H1 (cell line): Measurements from ENCODE around the gene SEMA7A.

ENCODE experiments used
- EZH2 ChIP-seq: fragments of 200-600 bp; sonication (generic); IDR thresholded peaks from 2 replicates; pipeline ENCODE4 v1.7.1; 2012; ENCODE audit warnings: low read depth, mild to moderate bottlenecking, moderate library complexity, low read length, inconsistent platforms; ENCODE audit not compliant: severe bottlenecking
- MAFK ChIP-seq: IDR thresholded peaks from 2 replicates; pipeline ENCODE4 v1.6.1; 2012; ENCODE audit warnings: low read depth, mild to moderate bottlenecking, improper control_type of control experiment, low read length
- RAD21 ChIP-seq, 2 experiments: IDR thresholded peaks in 1 of 2; conservative IDR thresholded peaks in 1 of 2; 2 replicates each; pipeline ENCODE4 v1.6.1; 2011; ENCODE audit warnings: low read depth in 2 of 2, low read length in 2 of 2, improper control_type of control experiment in 1 of 2, inconsistent platforms in 1 of 2, mild to moderate bottlenecking in 1 of 2, moderate library complexity in 1 of 2
- TAF1 ChIP-seq: IDR thresholded peaks from 2 replicates; pipeline ENCODE4 v1.6.1; 2011; ENCODE audit warnings: mild to moderate bottlenecking, low read depth, low read length
- TCF12 ChIP-seq: IDR thresholded peaks from 2 replicates; pipeline ENCODE4 v1.6.1; 2011; ENCODE audit warnings: low read depth, mild to moderate bottlenecking, low read length
- TF ChIP-seq, protein P1 (sequence below), 3 experiments: IDR thresholded peaks; 1 replicate in 2 of 3; 2 replicates in 1 of 3; pipeline versions ENCODE4 v1.5.1 to v1.6.1; 2011; ENCODE audit warnings: low read length in 3 of 3, mild to moderate bottlenecking in 3 of 3, inconsistent platforms in 2 of 3, low read depth in 1 of 3, moderate library complexity in 1 of 3; ENCODE audit not compliant: insufficient read depth in 1 of 3; ENCODE audit errors: control extremely low read depth in 1 of 3
- TF ChIP-seq, protein P2 (sequence below): IDR thresholded peaks from 2 replicates; pipeline ENCODE4 v1.6.1; 2011; ENCODE audit warnings: low read length, improper control_type of control experiment

DNA sequence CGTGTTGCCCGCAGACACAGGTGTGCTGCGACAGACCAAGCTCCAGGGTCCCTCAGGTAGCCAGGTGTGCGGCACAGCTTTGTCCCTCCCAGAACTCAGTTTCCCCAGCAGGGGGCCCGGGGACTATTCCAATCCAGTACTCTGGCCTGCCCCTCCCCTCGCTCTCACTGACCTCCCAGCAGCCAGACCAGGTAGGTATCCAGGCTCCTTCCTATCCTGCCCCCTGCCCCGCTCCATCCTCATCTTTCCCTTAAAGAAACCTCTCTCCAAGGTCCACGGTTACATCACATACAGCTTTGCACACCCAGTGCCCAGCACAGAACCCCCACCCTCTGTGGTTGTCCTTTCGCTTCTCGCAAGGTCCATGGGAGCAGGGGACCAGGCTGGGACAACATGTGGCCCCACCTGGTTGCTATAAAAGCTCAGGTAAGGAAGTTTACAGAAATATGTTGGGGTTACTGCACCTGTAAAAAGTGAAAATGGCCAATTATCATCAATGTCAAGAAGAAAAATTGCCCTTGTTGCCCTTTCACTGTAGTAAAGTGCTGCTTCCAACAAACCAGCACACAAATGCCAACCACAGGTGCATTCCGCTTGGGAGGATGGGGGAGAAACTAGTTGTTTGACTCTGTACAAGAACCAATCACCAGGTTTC lies 59.0 kb downstream of the SEMA7A start:
- TF ChIP-seq MAFK (no peak), TAF1 (0 out of 2 replicates have a peak, but pooled peaks have one; percentile 21), RAD21 (IDR thresholded peaks at IDR 0.05 in 1 of 2, conservative IDR thresholded peaks at IDR 0.05 in 1 of 2; ENCODE audit: low read depth in 2 of 2, low read length in 2 of 2) (0 out of 4 replicates have a peak, but pooled peaks of 1 of the 2 experiments have one; percentile 3), TCF12 (0 out of 2 replicates have a peak, but pooled peaks have one; percentile 28), EZH2 (no peak)
- TF ChIP-seq, protein P1, sequence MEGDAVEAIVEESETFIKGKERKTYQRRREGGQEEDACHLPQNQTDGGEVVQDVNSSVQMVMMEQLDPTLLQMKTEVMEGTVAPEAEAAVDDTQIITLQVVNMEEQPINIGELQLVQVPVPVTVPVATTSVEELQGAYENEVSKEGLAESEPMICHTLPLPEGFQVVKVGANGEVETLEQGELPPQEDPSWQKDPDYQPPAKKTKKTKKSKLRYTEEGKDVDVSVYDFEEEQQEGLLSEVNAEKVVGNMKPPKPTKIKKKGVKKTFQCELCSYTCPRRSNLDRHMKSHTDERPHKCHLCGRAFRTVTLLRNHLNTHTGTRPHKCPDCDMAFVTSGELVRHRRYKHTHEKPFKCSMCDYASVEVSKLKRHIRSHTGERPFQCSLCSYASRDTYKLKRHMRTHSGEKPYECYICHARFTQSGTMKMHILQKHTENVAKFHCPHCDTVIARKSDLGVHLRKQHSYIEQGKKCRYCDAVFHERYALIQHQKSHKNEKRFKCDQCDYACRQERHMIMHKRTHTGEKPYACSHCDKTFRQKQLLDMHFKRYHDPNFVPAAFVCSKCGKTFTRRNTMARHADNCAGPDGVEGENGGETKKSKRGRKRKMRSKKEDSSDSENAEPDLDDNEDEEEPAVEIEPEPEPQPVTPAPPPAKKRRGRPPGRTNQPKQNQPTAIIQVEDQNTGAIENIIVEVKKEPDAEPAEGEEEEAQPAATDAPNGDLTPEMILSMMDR (IDR thresholded peaks at IDR 0.05; ENCODE audit: control extremely low read depth in 1 of 3, insufficient read depth in 1 of 3, low read depth in 1 of 3, low read length in 3 of 3): peak in 2 of 3 experiments; percentile 2 to 27; a peak in 2 of 4 replicates
- TF ChIP-seq, protein P2, sequence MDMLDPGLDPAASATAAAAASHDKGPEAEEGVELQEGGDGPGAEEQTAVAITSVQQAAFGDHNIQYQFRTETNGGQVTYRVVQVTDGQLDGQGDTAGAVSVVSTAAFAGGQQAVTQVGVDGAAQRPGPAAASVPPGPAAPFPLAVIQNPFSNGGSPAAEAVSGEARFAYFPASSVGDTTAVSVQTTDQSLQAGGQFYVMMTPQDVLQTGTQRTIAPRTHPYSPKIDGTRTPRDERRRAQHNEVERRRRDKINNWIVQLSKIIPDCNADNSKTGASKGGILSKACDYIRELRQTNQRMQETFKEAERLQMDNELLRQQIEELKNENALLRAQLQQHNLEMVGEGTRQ: no peak
